IPS DF 6.9 (cell line): Measurements from ENCODE around the gene ADNP2.
A peak's percentile ranks its signal among the peaks of the same experiment; 100 is the strongest.

ENCODE experiments used
- DNase-seq: peaks from one replicate; pipeline ENCODE4 v3.0.0-alpha.2; 2013; ENCODE audit warnings: low read depth, low spot score
- H3K27ac ChIP-seq: one replicate; pipeline ENCODE4 v1.5.1; 2013; ENCODE audit warnings: low read length, control low read depth
- H3K27me3 ChIP-seq: 2 replicates; pipeline ENCODE4 v1.6.1; 2013; ENCODE audit warnings: mild to moderate bottlenecking, low read length; ENCODE audit not compliant: control insufficient read depth, insufficient read depth
- H3K36me3 ChIP-seq: 2 replicates; pipeline ENCODE4 v1.6.1; 2013; ENCODE audit warnings: low read length; ENCODE audit not compliant: control insufficient read depth, insufficient read depth
- H3K4me1 ChIP-seq: 2 replicates; pipeline ENCODE4 v1.6.1; 2013; ENCODE audit warnings: low read length; ENCODE audit not compliant: control insufficient read depth, insufficient read depth
- H3K4me3 ChIP-seq: 2 replicates; pipeline ENCODE4 v1.5.1; 2013; ENCODE audit warnings: mild to moderate bottlenecking, low read length
- H3K9me3 ChIP-seq: 2 replicates; pipeline ENCODE4 v1.6.1; 2013; ENCODE audit warnings: low read length, inconsistent platforms; ENCODE audit not compliant: control insufficient read depth, insufficient read depth
- WGBS: extraction: QIAGEN DNeasy Blood & Tissue Kit; methylation state at CpG from one replicate; pipeline ENCODE4 v1.1.7; 2013; ENCODE audit warnings: mixed read lengths, missing lambda C conversion rate; ENCODE audit not compliant: insufficient read length, insufficient coverage; 5-methylcytosine and 5-hydroxymethylcytosine counted together

The ADNP2 gene

DNA sequence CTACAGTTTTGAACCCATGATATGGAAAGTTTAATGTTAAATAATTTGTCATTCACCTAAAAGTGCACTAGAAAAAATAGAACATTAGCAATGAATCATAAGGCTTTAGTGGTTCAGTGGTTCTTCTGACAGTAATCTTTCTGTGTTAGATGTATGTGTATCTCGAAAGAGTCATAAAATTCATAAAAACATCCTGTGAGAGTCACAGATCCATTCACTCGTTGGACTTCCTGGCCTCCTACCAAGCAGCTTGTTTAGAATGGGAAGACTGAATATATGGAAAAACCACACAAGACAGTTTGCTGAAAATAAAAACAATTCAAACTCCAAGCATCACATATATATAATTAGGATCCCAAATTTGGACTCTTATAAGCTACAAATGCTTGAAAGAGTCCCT is 34.8 kb downstream of the ADNP2 start:
- H3K9me3 ChIP-seq: no peaks in the 10 kb centered on the region
- DNase-seq: no peak
- H3K4me3 ChIP-seq: no peak overlapping the region
- peaks cover 3% of the 10 kb centered on the region; the same call in 1 of the 2 replicates for H3K36me3 ChIP-seq
- H3K27me3 ChIP-seq: no peaks in the 10 kb centered on the region
- H3K4me1 ChIP-seq: no peaks in the 10 kb centered on the region
- no CpG with 5 or more reads among the region's 2 CpGs for WGBS
- H3K27ac ChIP-seq: no peak overlapping the region

DNA sequence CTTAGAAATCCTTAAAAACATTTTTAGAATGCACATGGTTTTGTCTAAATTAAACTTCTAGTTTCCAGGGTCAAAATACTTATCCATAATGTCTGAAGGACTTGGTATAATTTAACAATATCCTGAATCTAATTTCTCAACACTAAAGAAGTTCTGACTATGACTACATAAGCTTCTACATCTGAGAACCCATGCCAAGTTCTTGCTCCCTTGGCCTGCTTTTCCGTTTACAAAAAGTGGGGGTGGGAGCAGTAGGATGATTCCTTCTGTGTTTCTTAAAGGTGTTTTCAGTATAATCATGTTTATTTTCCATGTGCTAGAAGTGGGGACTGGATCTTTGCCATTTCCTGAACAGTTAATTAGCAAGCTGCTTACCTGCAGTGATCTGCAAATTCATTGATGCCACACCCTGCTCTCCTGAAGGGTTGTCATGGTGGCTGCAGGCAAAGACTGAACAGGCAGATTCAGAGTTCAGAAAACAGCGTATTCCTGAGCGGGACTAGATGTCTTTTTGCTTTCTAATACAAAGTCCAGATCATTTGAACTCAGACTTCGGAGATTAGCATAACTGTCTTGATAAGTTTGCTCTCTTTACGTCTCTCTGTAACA is 36.2 kb downstream of the ADNP2 start:
- Histone ChIP-seq H3K27me3 (no peaks in the 10 kb centered on the region), H3K4me3 (no peak overlapping the region), H3K36me3 (peaks cover 5% of the 10 kb centered on the region; the same call in 1 of the 2 replicates), H3K4me1 (no peaks in the 10 kb centered on the region), H3K9me3 (no peaks in the 10 kb centered on the region), H3K27ac (no peak overlapping the region)
- no peak for DNase-seq
- no CpG with 5 or more reads among the region's 5 CpGs for WGBS

- H3K27ac ChIP-seq: no peak overlapping the region
- no peaks in the 10 kb centered on the region for H3K9me3 ChIP-seq
- H3K27me3 ChIP-seq: no peaks in the 10 kb centered on the region
- DNase-seq: no peak
- H3K4me3 ChIP-seq: peak overlapping the region; percentile 6
- no CpG with 5 or more reads among the region's 12 CpGs for WGBS
- no peaks in the 10 kb centered on the region for H3K4me1 ChIP-seq
- H3K36me3 ChIP-seq: peaks cover 5% of the 10 kb centered on the region; the same call in 1 of the 2 replicates
Measured at GRCh38 chr18:80147037-80147417, 38.0 kb downstream of the ADNP2 start.

DNA sequence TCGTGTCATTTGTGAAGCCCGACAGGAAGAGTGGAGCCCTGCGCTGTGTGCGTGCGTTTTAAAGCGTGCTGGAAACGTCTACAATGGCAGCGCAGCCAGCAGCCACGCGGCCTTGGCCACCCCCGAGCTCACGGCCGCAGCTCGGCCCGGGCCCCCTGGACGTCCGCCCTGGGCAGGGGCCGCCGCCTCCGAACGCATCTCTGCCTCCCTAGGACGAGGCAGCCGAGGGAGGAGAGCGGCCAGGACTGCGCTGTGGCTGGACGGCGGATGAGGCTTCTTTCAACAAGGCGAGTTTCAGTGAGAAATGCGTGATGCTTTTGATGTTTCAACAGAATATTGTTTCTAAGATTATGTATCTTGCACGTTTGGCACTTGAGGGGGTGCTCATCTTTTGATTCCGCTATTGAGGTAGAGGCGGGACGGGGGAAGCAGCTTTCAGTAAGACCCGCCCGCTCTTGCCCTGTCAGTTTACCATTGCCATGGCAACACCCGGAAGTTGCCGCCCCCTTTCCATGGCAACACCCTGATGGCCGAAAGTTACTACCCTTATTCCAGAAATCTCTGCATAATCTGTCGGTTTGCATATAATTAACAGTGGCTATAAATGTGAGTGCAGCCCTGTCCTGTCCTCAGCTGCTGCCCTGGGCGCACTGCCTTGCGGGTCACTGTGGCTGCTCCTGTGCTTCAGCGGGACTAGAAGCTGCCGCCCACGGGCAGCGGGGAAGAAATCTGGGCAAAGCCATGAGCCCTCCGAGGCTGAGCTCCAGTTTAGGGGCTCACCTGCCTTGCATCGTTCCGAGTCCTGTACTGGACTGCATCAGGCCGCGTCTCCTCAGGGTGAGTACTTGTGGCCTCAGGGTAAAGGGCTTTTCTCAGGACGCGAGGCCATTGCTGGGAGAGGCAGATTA is 38.6 kb downstream of the ADNP2 start:
- DNase-seq: no peak
- Histone ChIP-seq H3K27me3 (no peaks in the 10 kb centered on the region), H3K4me1 (no peaks in the 10 kb centered on the region), H3K4me3 (peak overlapping the region; percentile 6), H3K9me3 (no peaks in the 10 kb centered on the region), H3K27ac (no peak overlapping the region), H3K36me3 (peaks cover 5% of the 10 kb centered on the region; the same call in 1 of the 2 replicates)
- no CpG with 5 or more reads among the region's 52 CpGs for WGBS

GRCh38 chr18:80148326-80149199 is 39.5 kb downstream of the ADNP2 start:
- DNase-seq: no peak
- H3K9me3 ChIP-seq: no peaks in the 10 kb centered on the region
- no CpG with 5 or more reads among the region's 34 CpGs for WGBS
- peaks cover 5% of the 10 kb centered on the region; the same call in 1 of the 2 replicates for H3K36me3 ChIP-seq
- no peaks in the 10 kb centered on the region for H3K27me3 ChIP-seq
- no peaks in the 10 kb centered on the region for H3K4me1 ChIP-seq
- H3K27ac ChIP-seq: no peak overlapping the region
- H3K4me3 ChIP-seq: no peak overlapping the region; the same call in 1 of the 2 replicates

DNA sequence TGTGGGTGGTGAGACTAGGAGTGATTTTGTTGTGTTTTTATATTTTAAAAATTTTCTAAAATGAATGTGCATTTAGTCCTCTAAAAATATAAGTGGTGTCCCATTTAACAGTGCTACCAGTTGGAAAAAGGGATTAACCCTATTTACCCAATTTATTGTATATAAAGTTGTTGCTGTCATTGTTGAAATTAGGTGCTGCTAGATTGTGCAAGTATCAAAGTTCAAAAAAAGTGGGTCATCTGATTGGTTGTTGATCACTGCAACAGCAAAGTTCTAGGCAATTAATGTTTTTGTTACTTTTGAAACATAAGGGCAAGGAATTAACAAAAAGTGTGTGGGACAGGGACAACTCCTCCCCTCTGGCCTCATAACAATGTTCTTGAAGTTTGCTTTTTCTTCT is 40.6 kb downstream of the ADNP2 start:
- Histone ChIP-seq H3K9me3 (no peaks in the 10 kb centered on the region), H3K4me3 (no peak overlapping the region), H3K27me3 (no peaks in the 10 kb centered on the region), H3K4me1 (no peaks in the 10 kb centered on the region), H3K27ac (no peak overlapping the region), H3K36me3 (peaks cover 5% of the 10 kb centered on the region; the same call in 1 of the 2 replicates)
- DNase-seq: no peak

GRCh38 chr18:80154293-80154692 is 45.2 kb downstream of the ADNP2 start:
- WGBS: no CpG with 5 or more reads among the region's 6 CpGs
- H3K27ac ChIP-seq: no peak overlapping the region
- H3K27me3 ChIP-seq: no peaks in the 10 kb centered on the region
- no peaks in the 10 kb centered on the region for H3K9me3 ChIP-seq
- DNase-seq: peak; percentile 11
- no peak overlapping the region for H3K4me3 ChIP-seq
- no peaks in the 10 kb centered on the region for H3K36me3 ChIP-seq
- no peaks in the 10 kb centered on the region for H3K4me1 ChIP-seq

GRCh38 chr18:80157708-80158343 is 48.8 kb downstream of the ADNP2 start:
- H3K36me3 ChIP-seq: 0 out of 2 replicates have a peak, but pooled peaks cover 8% of the 10 kb centered on the region
- peak; percentile 43 for DNase-seq
- H3K4me1 ChIP-seq: no peaks in the 10 kb centered on the region
- H3K27ac ChIP-seq: no peak overlapping the region
- H3K9me3 ChIP-seq: no peaks in the 10 kb centered on the region
- H3K4me3 ChIP-seq: no peak overlapping the region
- no peaks in the 10 kb centered on the region for H3K27me3 ChIP-seq
- no CpG with 5 or more reads among the region's 8 CpGs for WGBS

GRCh38 chr18:80158365-80158764 is 49.3 kb downstream of the ADNP2 start:
- Histone ChIP-seq H3K4me1 (no peaks in the 10 kb centered on the region), H3K27me3 (no peaks in the 10 kb centered on the region), H3K4me3 (no peak overlapping the region), H3K9me3 (no peaks in the 10 kb centered on the region), H3K36me3 (0 out of 2 replicates have a peak, but pooled peaks cover 8% of the 10 kb centered on the region), H3K27ac (no peak overlapping the region)
- no CpG with 5 or more reads among the region's 5 CpGs for WGBS
- no peak for DNase-seq
